Duodenal mucosa (tissue), 2 donors: ENCODE results near the gene SHISA9.

ENCODE experiments used
- H3K27ac ChIP-seq: one replicate; pipeline ENCODE4 v1.7.0; 2013; ENCODE audit warnings: low read depth, low read length
- H3K27me3 ChIP-seq, 2 donors: one replicate each; pipeline ENCODE4 v1.7.0; 2013; ENCODE audit warnings: low read length in 2 of 2, control low read depth in 1 of 2; ENCODE audit not compliant: insufficient read depth in 2 of 2, control insufficient read depth in 1 of 2
- H3K36me3 ChIP-seq, 2 donors: one replicate each; pipeline ENCODE4 v1.7.0; 2013; ENCODE audit warnings: low read length in 2 of 2, control low read depth in 1 of 2; ENCODE audit not compliant: insufficient read depth in 2 of 2, control insufficient read depth in 1 of 2
- H3K4me1 ChIP-seq, 2 donors: one replicate each; pipeline ENCODE4 v1.7.0; 2013; ENCODE audit warnings: low read length in 2 of 2, control low read depth in 1 of 2; ENCODE audit not compliant: insufficient read depth in 2 of 2, control insufficient read depth in 1 of 2
- H3K4me3 ChIP-seq, 2 donors: one replicate each; pipeline ENCODE4 v1.7.0; 2013; ENCODE audit warnings: low read length in 2 of 2, low read depth in 1 of 2
- H3K9ac ChIP-seq, 2 donors: one replicate each; pipeline ENCODE4 v1.7.0; 2013; ENCODE audit warnings: low read length in 2 of 2, low read depth in 1 of 2
- H3K9me3 ChIP-seq, 2 donors: one replicate each; pipeline ENCODE4 v1.7.0; 2013; ENCODE audit warnings: low read length in 2 of 2, control low read depth in 1 of 2; ENCODE audit not compliant: control insufficient read depth in 1 of 2

Gene SHISA9

GRCh38 chr16:13120091-13120490, 218.7 kb downstream of the SHISA9 start:
- Histone ChIP-seq H3K36me3 (no peaks in the 10 kb centered on the region), H3K27me3 (no peaks in the 10 kb centered on the region), H3K27ac (no peak overlapping the region), H3K4me3 (no peak overlapping the region), H3K9me3 (no peaks in the 10 kb centered on the region), H3K9ac (no peak overlapping the region), H3K4me1 (no peaks in the 10 kb centered on the region)

DNA sequence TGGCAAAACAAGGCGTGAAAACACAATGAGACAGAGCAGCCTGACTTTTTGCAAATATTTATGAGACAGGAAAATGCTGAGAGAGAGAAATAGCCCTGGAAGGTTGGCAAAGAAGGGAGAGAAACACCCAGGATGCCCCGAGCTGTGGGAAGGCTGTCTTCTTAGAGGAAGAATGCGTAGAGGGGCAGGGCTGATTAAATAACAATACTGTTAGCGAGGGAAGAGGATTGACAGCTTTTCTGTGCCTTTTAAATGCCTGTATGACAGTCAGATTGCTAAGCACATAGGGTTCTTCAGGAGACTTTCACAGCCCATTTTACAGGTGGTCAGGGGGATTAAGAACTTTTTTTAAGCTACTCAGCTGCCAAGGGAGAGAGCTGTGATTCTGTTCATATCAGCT, 219.2 kb downstream of the SHISA9 start:
- Histone ChIP-seq H3K4me1 (no peaks in the 10 kb centered on the region), H3K27me3 (no peaks in the 10 kb centered on the region), H3K27ac (no peak overlapping the region), H3K9me3 (peaks cover 0 to 4% of the 10 kb centered on the region in 2 donors), H3K36me3 (no peaks in the 10 kb centered on the region), H3K4me3 (no peak overlapping the region), H3K9ac (no peak overlapping the region)

GRCh38 chr16:13123991-13124390, 222.6 kb downstream of the SHISA9 start:
- Histone ChIP-seq H3K9me3 (peaks cover 0 to 12% of the 10 kb centered on the region in 2 donors), H3K4me3 (no peak overlapping the region), H3K9ac (no peak overlapping the region), H3K36me3 (no peaks in the 10 kb centered on the region), H3K27ac (no peak overlapping the region), H3K4me1 (no peaks in the 10 kb centered on the region), H3K27me3 (no peaks in the 10 kb centered on the region)

DNA sequence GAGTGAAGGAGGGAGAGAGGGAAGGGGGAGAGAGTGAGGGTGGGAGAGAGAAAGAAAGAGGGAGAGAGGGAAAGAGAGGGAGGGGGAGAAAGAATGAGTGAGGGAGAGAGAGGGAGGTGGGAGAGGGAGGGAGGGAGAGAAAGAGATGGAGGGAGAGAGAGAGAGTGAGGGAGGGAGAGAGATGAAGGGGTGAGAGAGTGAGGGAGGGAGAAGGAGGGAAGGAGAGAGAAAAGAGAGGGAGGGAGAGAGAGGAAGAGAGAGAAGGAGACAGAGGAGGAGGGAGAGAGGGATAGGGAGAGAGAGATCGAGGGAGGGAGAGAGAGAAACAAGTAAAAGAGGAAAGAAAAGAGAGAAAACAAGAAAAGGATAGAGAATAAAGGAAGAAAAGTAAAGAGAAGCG, 225.7 kb downstream of the SHISA9 start:
- Histone ChIP-seq H3K36me3 (no peaks in the 10 kb centered on the region), H3K9me3 (peaks cover 0 to 19% of the 10 kb centered on the region in 2 donors), H3K27ac (no peak overlapping the region), H3K4me3 (no peak overlapping the region), H3K4me1 (no peaks in the 10 kb centered on the region), H3K27me3 (no peaks in the 10 kb centered on the region), H3K9ac (no peak overlapping the region)

DNA sequence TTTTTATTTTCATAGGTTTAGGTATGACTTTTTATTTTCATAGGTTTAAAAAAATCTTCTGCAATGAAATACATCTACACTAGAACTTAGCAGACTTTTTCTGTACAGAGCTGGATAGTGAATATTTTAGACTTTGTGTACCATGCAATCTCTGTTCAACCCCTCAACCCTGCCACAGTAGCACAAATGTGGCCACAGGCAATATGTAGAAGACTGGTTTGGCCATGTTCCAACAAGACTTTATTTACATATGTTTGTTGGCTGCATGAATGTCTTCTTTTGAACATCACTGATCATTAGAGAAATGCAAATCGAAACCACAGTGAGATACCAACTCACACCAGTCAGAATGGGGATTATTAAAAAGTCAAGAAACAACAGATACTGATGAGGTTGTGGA, 229.2 kb downstream of the SHISA9 start:
- H3K4me1 ChIP-seq = no peaks in the 10 kb centered on the region
- H3K27ac ChIP-seq = no peak overlapping the region
- no peaks in the 10 kb centered on the region for H3K27me3 ChIP-seq
- H3K4me3 ChIP-seq = no peak overlapping the region
- H3K9ac ChIP-seq = no peak overlapping the region
- peaks cover 4 to 27% of the 10 kb centered on the region in 2 donors for H3K9me3 ChIP-seq
- H3K36me3 ChIP-seq = no peaks in the 10 kb centered on the region

GRCh38 chr16:13134836-13135235, 233.4 kb downstream of the SHISA9 start:
- Histone ChIP-seq H3K27me3 (no peaks in the 10 kb centered on the region), H3K9me3 (peaks cover 4 to 13% of the 10 kb centered on the region in 2 donors), H3K9ac (no peak overlapping the region), H3K4me1 (no peaks in the 10 kb centered on the region), H3K27ac (no peak overlapping the region), H3K36me3 (no peaks in the 10 kb centered on the region), H3K4me3 (no peak overlapping the region)

GRCh38 chr16:13136901-13137300, 235.5 kb downstream of the SHISA9 start:
- Histone ChIP-seq H3K36me3 (no peaks in the 10 kb centered on the region), H3K9me3 (peaks cover 4 to 13% of the 10 kb centered on the region in 2 donors), H3K4me1 (no peaks in the 10 kb centered on the region), H3K9ac (no peak overlapping the region), H3K27ac (no peak overlapping the region), H3K27me3 (no peaks in the 10 kb centered on the region), H3K4me3 (no peak overlapping the region)

- H3K4me3 ChIP-seq = no peak overlapping the region
Measured at GRCh38 chr16:13138528-13138927, 237.1 kb downstream of the SHISA9 start.

DNA sequence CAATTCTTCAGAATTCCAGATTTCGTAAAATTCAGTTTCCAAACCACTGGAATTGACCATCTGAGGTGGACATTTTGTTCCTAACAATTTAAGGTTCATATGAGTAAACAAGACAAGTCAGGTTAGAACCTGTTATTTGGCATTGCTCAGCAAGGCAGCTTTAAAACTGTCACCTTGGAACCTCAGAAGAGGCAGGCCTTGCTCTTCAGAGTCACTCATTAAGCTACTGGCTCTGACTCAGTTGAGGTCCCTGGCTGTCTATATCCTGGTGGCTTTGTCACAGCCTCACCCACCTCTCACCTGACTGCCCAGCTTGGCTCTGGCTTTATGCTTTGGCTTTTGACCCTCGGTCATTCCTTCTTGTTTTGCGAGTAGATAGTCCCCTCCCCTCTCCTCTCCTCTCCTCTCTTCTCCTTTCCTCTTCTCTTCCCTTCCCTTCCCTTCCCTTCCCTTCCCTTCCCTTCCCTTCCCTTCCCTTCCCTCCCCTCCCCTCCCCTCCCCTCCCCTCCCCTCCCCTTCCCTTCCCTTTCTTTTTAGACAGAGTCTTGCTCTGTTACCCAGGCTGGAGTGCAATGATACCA, 238.4 kb downstream of the SHISA9 start:
- Histone ChIP-seq H3K9me3 (peaks cover under 1 to 7% of the 10 kb centered on the region in 2 donors), H3K36me3 (no peaks in the 10 kb centered on the region), H3K4me1 (no peaks in the 10 kb centered on the region), H3K9ac (no peak overlapping the region), H3K4me3 (no peak overlapping the region), H3K27ac (no peak overlapping the region), H3K27me3 (no peaks in the 10 kb centered on the region)

More at GRCh38 chr16:13138528-13138927, 237.1 kb downstream of the SHISA9 start:
- Histone ChIP-seq H3K27ac (no peak overlapping the region), H3K9ac (no peak overlapping the region), H3K36me3 (no peaks in the 10 kb centered on the region), H3K4me1 (no peaks in the 10 kb centered on the region), H3K9me3 (peaks cover 4 to 13% of the 10 kb centered on the region in 2 donors), H3K27me3 (no peaks in the 10 kb centered on the region)

GRCh38 chr16:13143551-13143950, 242.2 kb downstream of the SHISA9 start:
- Histone ChIP-seq H3K27me3 (no peaks in the 10 kb centered on the region), H3K9ac (no peak overlapping the region), H3K9me3 (no peaks in the 10 kb centered on the region), H3K36me3 (no peaks in the 10 kb centered on the region), H3K27ac (no peak overlapping the region), H3K4me3 (no peak overlapping the region), H3K4me1 (no peaks in the 10 kb centered on the region)

- Histone ChIP-seq H3K36me3 (no peaks in the 10 kb centered on the region), H3K4me3 (no peak overlapping the region), H3K9ac (no peak overlapping the region), H3K9me3 (peaks cover 0 to 2% of the 10 kb centered on the region in 2 donors), H3K4me1 (no peaks in the 10 kb centered on the region), H3K27me3 (no peaks in the 10 kb centered on the region), H3K27ac (no peak overlapping the region)
Measured at GRCh38 chr16:13146829-13147228, 245.4 kb downstream of the SHISA9 start.
